Measurements from ENCODE around the gene NAALADL2. TPM values are rescaled to one million over a fixed set of nuclear protein-coding genes. Genes with fewer than 3 reads are reported as not detected.

NAALADL2 gene
- total and polyA plus RNA-seq, 2 of the 4 experiments (the other 2 are of a cell fraction), result 3.8 to 19.2 TPM

- peak overlapping the region; percentile 89 for H4K91ac ChIP-seq (ENCODE audit: insufficient read depth, low read depth, low read length)
- H3K4ac ChIP-seq (ENCODE audit: low read depth, low read length), result peak overlapping the region; percentile 44; the same call in 1 of the 2 replicates
- H2BK15ac ChIP-seq (ENCODE audit: low read depth, low read length), result peak overlapping the region; percentile 60; the same call in 1 of the 3 replicates
- H3K9me3 ChIP-seq (ENCODE audit: control insufficient read depth, insufficient read depth, low read length), result no peaks in the 10 kb centered on the region
- H3K18ac ChIP-seq (ENCODE audit: low read depth, low read length), result peak overlapping the region; percentile 96
- peak; percentile 62 for DNase-seq
- H3K27me3 ChIP-seq (ENCODE audit: control insufficient read depth, insufficient read depth, low read length), result no peaks in the 10 kb centered on the region
- peak; percentile 43 for ATAC-seq (ENCODE audit: low read depth)
- peak overlapping the region; percentile 45; the same call in 1 of the 2 replicates for H3K9ac ChIP-seq (ENCODE audit: low read depth, low read length)
- no peaks in the 10 kb centered on the region for H3K36me3 ChIP-seq (ENCODE audit: control insufficient read depth, insufficient read depth, low read length)
- WGBS, 2 experiments (ENCODE audit: extremely low coverage in 2 of 2, insufficient read length in 1 of 2), result 0% methylated on average over 1 of the region's 5 CpGs; no CpG with 5 or more reads in 1 of the 2 experiments
- peak overlapping the region; percentile 90 for H4K5ac ChIP-seq (ENCODE audit: low read depth, low read length)
- BruUV-seq (replicated peaks), result no TSS peak
- peaks cover 2% of the 10 kb centered on the region; the same call in 1 of the 2 replicates for H3K9me1 ChIP-seq (ENCODE audit: insufficient read depth, low read length)
- peak overlapping the region; percentile 78; the same call in 1 of the 2 replicates for H3K14ac ChIP-seq (replicated peaks; ENCODE audit: low read depth, low read length)
- POLR2A ChIA-PET (ENCODE audit: unreplicated experiment), result no interaction called here
- in situ Hi-C loops (cut with MboI; ENCODE audit: low sequenced_read_pairs), result no loop called here
- H3K4me2 ChIP-seq (ENCODE audit: low read depth, low read length), result peak overlapping the region; percentile 70
- peak overlapping the region; percentile 72; the same call in 1 of the 2 replicates for H3K23ac ChIP-seq (ENCODE audit: low read depth, low read length)
- peak overlapping the region; percentile 57; the same call in 1 of the 2 replicates for H3K56ac ChIP-seq (ENCODE audit: extremely low read depth, insufficient read depth, low read length)
- H2BK5ac ChIP-seq (ENCODE audit: low read depth, low read length, poor library complexity, severe bottlenecking), result peak overlapping the region; percentile 93
- peaks cover 7% of the 10 kb centered on the region for H3K4me1 ChIP-seq (ENCODE audit: control insufficient read depth, insufficient read depth, low read length)
- H4K20me1 ChIP-seq (ENCODE audit: insufficient read depth, low read length), result no peaks in the 10 kb centered on the region
- H3K4me3 ChIP-seq (ENCODE audit: insufficient read depth, low read depth, low read length), result no peak overlapping the region
- H2AK5ac ChIP-seq (ENCODE audit: low read depth, low read length), result no peak overlapping the region; the same call in 1 of the 2 replicates
- peak overlapping the region; percentile 89 for H2BK120ac ChIP-seq (ENCODE audit: low read depth, low read length)
- peak overlapping the region; percentile 56 for H2BK20ac ChIP-seq (ENCODE audit: low read depth, low read length)
- H3K79me1 ChIP-seq (ENCODE audit: low read depth in 1 of 2, low read length in 2 of 2), result no peaks in the 10 kb centered on the region; a peak in 1 of 4 replicates
- H2AK9ac ChIP-seq (replicated peaks; ENCODE audit: low read depth, low read length, poor library complexity), result no peak overlapping the region
- peak overlapping the region; percentile 89; the same call in 1 of the 2 replicates for H3K27ac ChIP-seq (ENCODE audit: insufficient read depth, low read length)
- CTCF ChIA-PET, result interaction anchor here (0.6 kb wide), 1 partner anchor 313 kb away, joined by 4 read pairs; no protein-coding TSS in a partner anchor
- H2AFZ ChIP-seq (replicated peaks; ENCODE audit: low read length, poor library complexity), result no peak overlapping the region
- dilution Hi-C loops (cut with HindIII; ENCODE audit: low sequenced_read_pairs, unreplicated experiment), result no loop called here
- H4K8ac ChIP-seq (ENCODE audit: low read depth in 2 of 2, low read length in 2 of 2), result peak overlapping the region; percentile 44 to 52
- intact Hi-C loops (cut with micrococcal nuclease), result loop anchor here (5.0 kb wide), 1 partner anchor 323 kb away; no protein-coding TSS in a partner anchor
- TF ChIP-seq FOS (IDR thresholded peaks at IDR 0.05; ENCODE audit: low read depth, low read length) (no peak), POLR2A (IDR thresholded peaks at IDR 0.05; ENCODE audit: low read depth, low read length) (no peak), BHLHE40 (IDR thresholded peaks at IDR 0.05; ENCODE audit: low read depth, low read length) (no peak), RAD21 (IDR thresholded peaks at IDR 0.05; ENCODE audit: low read length) (no peak), MXI1 (IDR thresholded peaks at IDR 0.05; ENCODE audit: borderline replicate concordance, low read depth, low read length) (no peak), CHD1 (IDR thresholded peaks at IDR 0.05; ENCODE audit: low read depth, low read length) (no peak), RFX5 (IDR thresholded peaks at IDR 0.05; ENCODE audit: low read depth, low read length) (no peak), USF2 (IDR thresholded peaks at IDR 0.05; ENCODE audit: low read depth, low read length) (no peak), SMC3 (IDR thresholded peaks at IDR 0.05; ENCODE audit: low read depth, low read length) (no peak), MAZ (IDR thresholded peaks at IDR 0.05; ENCODE audit: borderline replicate concordance, low read depth, low read length) (no peak), MAFK (IDR thresholded peaks at IDR 0.05; ENCODE audit: low read depth, low read length) (no peak), CTCF (conservative IDR thresholded peaks at IDR 0.05; ENCODE audit: low read depth, low read length) (no peak), CEBPB (IDR thresholded peaks at IDR 0.05; ENCODE audit: low read depth, low read length) (no peak), NFE2L2 (IDR thresholded peaks at IDR 0.05; ENCODE audit: low read depth, low read length) (no peak)
- TF ChIP-seq, protein P1, sequence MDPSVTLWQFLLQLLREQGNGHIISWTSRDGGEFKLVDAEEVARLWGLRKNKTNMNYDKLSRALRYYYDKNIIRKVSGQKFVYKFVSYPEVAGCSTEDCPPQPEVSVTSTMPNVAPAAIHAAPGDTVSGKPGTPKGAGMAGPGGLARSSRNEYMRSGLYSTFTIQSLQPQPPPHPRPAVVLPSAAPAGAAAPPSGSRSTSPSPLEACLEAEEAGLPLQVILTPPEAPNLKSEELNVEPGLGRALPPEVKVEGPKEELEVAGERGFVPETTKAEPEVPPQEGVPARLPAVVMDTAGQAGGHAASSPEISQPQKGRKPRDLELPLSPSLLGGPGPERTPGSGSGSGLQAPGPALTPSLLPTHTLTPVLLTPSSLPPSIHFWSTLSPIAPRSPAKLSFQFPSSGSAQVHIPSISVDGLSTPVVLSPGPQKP (IDR thresholded peaks at IDR 0.05; ENCODE audit: borderline replicate concordance, low read depth, low read length), result no peak
Measured at GRCh38 chr3:175270198-175270837, 411.2 kb downstream of the NAALADL2 start.

All from IMR-90 (cell line).